Measurements from ENCODE around the gene TCEANC.

Gene TCEANC

DNA sequence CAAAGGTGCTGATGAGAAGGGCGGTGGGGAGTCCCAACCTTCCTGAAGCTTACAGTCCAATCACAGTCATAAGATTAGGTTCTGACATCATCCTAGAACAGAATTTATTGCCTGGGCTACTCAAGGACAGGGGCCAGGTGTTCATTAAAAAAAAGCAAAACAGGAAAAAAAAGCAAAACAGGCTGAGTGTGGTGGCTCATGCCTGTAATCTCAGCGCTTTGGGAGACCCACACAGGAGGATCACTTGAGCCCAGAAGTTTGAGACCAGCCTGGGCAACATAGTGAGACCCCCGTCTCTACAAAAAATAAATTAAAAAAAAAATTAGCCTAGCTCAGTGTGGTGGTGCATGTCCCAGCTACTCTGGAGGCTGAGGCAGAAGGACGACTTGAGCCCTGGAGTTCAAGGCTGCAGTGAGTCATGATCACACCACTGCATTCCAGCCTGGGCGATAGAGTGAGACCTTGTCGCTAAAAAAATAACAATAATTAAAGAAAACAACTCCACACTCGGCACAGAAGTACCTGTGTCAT is 39.0 kb downstream of the TCEANC start:
- DNase-seq, result no peak

DNA sequence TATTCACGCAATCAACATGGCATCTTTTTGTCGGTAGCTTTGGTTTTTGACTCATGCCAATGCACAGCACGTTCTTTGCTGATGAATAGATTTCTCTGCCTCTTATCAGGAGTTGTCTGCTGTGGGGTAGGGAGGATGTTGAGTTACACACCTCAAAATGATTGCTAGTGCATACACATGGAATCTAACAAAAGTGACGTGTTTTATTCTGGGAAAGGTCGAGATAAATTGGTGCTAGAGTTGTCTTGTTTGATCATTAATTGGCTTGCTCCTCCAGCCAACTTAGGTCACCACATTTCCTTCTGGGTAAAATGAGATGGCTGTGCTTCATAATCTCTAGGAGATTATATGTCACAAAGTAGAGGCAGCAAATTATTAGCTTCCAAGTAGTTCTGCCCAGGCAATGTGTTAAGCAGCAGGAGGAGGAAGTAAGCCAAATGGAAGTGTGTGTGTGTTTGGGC is 39.9 kb downstream of the TCEANC start:
- DNase-seq, result no peak

DNA sequence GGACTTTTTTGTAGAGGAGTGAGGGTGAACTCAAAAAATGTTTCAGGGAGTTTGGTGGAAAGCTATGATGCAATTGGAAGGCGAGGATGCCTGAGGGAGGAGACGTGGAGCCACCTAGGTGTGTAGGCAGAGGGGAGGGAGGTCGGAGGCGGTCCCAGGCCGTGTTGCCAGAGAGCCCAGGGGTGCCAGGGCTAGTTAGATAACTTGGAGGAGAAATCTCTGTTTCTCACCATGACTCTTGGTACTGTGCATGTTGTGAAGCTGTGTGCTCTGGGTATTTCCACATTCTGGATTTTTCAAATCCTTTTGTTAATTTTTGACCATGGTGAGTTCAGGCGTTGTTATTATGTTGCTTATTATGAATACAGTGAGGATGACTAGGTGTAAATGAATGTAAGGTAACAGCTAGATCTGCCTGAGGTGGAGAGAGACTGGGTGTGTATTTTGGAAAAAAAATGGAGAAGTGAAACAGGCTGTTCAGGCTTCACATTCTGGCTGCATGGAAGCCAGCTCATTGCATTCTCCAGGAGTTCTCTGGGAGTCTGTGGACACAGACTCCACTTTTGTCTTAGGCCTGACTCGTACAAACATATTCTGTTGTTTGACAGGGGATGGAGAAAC is 40.5 kb downstream of the TCEANC start:
- peak in 3 of 58 donors; percentile 0 to 12 (median 1) for DNase-seq

DNA sequence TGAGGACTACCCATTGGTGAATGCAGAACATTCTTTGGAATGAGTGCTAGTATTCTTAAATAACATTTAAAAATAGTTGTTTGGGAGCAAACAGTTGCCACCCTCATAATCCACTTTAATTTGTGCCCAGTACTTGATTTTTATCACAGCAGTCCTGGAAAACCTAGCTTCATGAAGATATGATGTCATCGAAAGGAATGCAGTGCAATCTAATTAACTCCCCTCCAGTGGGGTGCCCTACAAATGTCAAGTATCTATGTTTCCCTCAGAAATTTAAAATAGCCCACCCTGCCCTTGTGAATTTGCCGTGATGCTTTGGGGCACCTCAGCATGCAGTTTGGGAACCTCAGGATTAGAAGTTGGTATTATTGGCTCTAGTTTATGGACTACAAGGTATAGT is 41.4 kb downstream of the TCEANC start:
- DNase-seq, result no peak

DNA sequence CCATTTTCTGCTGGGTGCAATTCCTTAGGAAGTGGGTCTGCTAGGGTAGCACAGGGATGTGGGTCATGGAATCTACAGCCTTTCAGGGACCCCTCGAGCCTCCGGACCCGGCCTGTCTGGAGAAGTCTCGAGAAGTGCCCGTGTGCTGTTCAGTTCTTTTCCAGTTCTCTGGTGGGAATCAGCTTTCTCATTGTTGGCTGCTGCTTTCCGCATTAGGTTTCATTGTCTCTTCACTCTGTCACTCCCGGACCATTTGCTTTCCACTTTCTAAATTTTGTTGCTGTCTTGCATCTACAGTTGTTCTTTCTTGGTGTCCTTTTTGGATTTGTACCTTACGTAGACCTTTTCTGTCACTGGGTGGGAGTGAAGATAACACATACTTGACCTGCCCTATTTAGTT is 42.0 kb downstream of the TCEANC start:
- DNase-seq, result no peak

DNA sequence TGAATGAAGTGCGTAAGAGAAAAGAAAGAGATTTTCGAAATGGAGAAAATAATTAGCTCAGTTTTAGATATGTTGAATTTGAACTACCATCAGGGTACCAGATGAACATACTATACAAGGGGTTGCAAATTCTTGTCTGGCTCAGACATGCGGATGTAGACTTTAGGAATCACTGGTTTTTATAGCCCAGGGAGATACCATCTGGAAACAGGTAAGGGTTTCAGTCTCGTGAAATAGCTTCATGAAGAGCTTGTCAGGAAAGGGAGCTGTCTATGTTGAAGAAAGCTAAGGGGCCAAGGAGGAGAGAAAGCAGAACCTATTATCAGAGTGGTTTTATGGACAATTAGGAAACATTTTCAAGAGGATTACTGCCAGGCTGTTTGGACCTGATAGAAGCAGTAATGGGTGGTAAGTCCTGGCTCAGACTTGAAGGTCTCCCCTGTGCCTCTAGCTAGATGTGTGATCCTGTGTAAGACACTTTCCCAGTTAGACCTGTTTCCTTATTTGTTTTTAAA is 42.7 kb downstream of the TCEANC start:
- no peak for DNase-seq

DNA sequence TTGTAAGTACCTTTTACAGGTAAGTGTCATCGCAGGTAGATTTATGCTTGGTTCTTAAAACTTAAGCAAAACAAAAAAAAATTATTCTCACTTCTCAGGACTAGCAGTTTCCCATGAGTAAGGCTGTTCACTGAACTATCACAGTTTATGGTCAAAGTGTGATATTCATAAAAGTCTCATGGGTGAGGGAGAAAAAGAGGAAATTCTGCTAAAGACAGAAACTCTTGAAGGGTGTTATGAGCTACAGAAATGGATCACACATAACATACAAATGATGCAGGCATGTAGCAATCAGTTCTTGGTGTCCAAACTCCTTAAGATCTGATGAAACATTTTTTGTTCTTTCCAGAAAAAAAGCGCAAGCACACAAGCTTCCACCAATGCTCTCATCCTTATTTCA is 44.5 kb downstream of the TCEANC start:
- no peak for DNase-seq

DNA sequence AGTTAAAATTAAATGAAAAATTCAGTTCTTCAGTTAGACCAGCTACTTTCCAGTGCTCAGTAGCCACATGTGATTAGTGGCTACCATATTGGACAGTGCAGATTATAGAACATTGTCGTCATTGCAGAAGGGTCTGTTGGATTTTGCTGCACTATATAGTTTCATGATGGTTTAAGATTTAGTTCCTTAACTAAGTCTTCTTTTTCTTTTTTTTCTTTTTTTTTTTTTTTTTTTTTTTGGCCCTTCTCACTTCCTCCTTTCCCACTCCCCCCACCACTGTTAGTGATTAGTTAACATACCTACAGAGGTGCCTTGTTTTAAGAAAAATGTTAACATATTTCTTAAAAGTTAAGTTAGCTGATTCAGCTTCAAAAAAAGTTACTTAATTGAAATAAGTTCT is 45.0 kb downstream of the TCEANC start:
- no peak for DNase-seq

DNA sequence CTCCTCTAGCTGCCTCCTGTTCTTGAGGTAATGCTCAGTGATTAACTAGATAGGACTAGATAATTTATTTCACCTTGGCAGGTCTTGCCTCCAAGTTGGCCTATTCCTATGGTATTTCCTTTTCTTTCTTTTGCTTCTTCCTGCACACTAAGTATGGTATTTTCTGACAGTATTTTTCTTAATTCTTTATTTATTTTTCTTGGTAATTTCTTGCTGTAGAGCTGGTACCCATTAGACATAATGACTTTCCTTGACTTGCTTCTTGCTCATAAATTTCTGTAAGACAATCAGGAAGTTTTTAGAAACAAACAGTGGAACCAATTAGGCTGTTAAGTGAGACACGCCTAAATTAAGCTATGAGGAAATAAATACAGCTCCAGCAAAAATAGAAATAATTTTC is 45.5 kb downstream of the TCEANC start:
- DNase-seq, result no peak

DNA sequence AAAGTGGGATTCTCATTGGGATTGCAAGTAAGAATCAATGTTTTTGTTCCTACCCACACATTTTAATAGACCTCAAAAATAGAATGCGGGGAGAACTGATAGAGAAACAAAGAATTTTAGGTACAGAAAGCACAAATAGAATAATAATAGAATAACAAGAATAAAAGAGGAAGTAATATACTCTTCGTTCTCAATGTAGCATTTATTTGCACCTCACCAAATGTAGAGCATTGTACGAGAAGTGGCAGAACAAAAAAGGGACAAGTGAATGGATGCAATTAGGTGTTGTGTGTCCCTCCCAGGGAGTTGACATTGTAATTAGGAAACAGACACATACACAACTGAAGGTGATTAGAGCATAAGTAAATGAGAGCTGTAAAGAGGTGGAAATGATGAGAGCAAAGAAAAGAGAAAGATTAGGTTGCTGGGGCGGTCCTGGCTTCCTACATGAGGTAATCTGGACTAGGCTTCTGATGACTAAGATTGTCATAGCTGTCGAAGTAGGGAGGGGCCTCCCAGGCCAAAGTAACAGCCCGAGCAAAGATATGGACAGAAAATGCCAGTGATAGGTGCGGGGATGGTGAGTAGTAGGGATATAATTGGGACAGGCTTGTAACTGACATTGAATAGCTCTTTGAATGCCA is 46.4 kb downstream of the TCEANC start:
- DNase-seq, result no peak

DNA sequence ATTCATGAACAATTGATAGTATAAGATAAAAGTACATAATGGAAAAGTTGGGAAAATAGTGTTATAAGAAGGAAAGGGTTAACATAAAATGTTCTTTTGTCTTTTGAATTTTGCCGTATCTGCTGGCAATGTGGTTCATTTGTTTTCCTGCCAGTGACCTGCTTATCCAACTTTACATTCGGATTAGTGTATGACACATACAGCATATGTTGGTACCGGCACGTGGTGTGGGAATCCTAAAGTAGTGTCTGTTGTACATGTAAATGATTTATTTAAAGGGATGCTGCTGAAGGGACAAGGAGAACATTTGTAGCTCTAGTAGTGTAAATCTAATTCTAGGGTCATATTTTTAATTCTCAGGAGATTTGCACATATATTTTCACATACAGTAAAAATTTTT is 47.4 kb downstream of the TCEANC start:
- DNase-seq, result peak in 5 of 58 donors; percentile 0 to 28 (median 3)

DNA sequence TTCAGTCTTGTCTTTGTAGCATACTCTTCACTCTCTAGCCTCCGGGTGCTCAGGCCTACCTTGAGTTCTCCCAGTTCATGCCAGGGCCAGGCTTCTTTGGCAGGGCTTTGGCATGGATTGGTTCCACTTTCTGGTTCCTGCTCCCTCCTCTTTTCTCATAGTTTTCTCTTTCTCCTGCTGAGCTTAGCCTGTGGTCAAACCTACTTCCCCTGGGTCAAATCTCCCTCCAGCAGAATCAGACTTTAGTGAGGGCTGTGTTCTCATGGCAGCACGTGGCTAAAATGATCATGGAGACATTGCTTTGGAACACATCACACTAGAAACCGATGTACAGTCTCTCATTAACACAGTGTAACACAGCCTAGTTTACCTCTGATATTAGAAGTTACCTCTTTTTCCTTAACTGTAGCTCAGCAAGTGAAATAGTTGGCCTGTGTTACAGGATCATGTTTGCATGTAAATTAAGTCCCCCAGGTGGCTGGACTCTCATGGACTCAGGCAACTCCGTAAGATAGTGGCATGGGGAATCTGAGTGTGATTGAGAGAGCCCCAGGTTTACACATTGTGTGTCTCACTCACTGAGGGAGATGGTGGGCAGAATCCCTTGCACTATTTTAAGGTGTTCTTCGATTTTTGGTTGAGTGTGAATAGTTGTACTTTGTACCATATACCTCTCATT is 49.3 kb downstream of the TCEANC start:
- no peak for DNase-seq

DNA sequence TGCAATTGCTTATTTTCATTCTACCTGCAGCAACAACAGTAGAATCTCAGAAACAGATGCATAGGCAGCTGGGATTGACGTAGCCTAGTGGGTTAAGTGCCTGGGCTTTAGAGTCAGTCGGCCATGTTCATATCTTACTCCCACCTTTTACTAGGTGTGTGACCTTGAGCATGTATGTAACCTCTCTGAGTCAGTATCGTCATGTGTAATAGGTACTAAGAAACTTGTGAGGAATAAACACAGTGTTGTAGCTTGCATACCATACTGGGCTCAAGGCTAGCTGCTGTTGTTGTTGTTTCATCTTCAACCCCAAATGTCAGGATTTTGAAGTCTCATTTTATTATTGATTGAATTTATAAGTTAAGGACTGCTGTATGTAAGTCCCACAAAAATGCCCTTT is 50.2 kb downstream of the TCEANC start:
- no peak for DNase-seq

DNA sequence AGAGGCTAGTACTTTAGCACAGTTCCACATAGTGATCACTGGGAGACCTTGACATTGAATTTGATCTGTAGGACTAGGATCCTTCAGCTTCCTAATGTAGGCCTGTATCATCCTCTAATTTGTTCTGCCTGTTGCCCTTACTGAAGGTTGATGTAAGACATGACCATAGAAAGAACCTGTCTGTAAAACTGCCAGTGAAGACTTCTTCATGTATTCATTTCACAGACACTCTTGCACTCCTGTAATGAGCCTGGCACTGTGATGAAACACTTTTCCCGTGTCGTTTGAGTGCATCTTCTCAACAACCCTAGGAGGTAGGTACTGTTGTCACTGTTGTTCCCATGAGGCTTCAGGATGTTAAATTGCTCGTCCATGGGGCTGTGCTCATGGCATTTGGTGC is 50.6 kb downstream of the TCEANC start:
- no peak for DNase-seq

DNA sequence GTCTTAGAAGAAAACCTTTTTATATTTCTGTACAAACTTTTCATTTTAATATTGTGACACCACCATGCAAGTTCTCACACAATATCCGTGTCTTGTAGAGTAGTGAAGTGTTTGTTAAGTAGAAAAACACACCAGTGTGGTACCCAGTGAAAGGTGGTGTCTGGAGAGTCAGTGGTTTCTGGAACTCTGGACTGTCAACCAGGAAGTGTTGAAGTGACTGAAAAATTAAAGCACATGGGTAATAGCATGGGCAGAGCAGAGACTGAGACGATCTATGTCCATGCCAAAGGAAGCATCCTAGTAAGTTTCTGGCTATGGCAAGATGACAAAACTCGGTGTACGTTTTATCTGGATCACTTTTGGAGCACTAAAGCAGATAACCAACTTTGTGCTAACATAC is 58.2 kb downstream of the TCEANC start:
- no peak for DNase-seq

Data from anterior cingulate cortex (tissue), 58 donors.